VCaP (cell line): ENCODE data around the gene PARVB.

ENCODE experiments used
- H3K27ac ChIP-seq: fragments of 450-650 bp; 2 replicates; pipeline ENCODE4 v1.5.1; 2017
- CTCF ChIP-seq: fragments of 450-650 bp; conservative IDR thresholded peaks from 2 replicates; pipeline ENCODE4 v1.5.1; 2017; ENCODE audit warnings: mild to moderate bottlenecking, moderate library complexity

PARVB gene

GRCh38 chr22:44188316-44188715, 164.2 kb downstream of the PARVB start:
- no peak overlapping the region for H3K27ac ChIP-seq
- TF ChIP-seq CTCF = no peak

GRCh38 chr22:44188986-44189630, 165.0 kb downstream of the PARVB start:
- H3K27ac ChIP-seq = no peak overlapping the region
- TF ChIP-seq CTCF = no peak

DNA sequence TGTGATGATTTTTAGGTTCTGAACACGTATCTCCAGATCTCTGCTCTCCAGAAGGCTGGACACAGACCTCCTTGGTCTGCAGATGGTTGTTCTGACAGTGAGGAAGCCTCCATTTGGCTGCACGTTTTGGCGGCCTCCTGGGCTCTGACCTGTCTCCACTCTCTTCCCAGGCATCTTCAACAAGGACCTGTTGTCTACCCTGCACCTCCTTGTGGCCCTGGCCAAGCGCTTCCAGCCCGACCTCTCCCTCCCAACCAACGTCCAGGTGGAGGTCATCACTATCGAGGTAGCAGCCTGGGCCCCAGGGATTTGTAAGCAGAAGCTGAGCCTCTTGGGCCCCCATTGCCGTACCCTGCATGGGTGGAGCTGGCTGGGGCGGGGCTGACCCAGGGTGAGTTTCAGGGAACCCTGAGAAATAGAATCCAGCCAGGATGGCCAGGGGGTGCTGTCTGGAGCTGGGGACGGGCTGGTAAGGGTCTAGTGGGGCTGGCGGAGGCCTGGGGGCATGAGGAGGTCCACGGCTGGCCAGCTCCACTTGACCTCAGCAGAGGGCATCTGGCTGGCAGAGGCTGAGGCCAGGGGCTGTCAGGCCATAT, 166.4 kb downstream of the PARVB start:
- no peak for TF ChIP-seq CTCF

GRCh38 chr22:44191036-44191454, 166.9 kb downstream of the PARVB start:
- no peak for TF ChIP-seq CTCF
- no peak overlapping the region for H3K27ac ChIP-seq

More for the DNA sequence above, 166.4 kb downstream of the PARVB start:
- H3K27ac ChIP-seq = no peak overlapping the region

- no peak overlapping the region for H3K27ac ChIP-seq
- no peak for TF ChIP-seq CTCF
Measured at GRCh38 chr22:44192098-44192815, 168.2 kb downstream of the PARVB start.

DNA sequence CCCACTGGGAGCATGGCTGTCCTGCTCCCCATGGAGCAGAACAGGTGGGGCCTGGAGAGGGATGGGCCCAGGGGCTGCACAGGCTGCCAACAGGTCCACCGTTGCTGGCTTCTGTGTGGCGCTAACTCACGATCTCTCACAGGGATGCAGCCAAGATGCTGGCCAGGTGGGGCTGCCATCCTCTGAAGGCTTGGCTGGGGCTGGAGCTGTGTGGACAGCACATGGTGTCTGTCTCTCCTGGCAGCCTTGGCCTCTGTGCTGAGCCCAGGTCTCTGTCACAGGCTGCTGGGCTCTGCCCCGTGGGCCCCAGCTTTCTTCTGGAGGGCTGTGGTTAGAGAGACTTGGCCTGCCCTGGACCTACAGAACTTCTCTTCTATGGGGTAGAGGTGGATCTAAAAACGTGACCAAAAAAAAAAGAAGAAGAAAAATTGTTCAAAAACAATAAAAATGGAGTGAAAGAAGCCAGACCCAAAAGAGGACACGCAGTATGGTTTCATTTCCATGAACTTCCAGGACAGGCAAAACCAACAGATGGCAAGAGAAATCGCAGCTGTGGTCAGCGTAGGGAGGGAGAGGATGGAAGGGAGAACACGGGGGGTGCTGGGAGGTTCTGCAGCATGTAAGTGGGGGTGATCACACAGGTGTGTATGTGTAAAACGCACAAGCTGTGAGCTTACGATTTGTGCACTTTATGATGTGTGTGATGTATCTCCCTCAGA, 168.9 kb downstream of the PARVB start:
- no peak overlapping the region for H3K27ac ChIP-seq
- no peak for TF ChIP-seq CTCF

GRCh38 chr22:44193535-44193891, 169.4 kb downstream of the PARVB start:
- H3K27ac ChIP-seq = no peak overlapping the region
- no peak for TF ChIP-seq CTCF
